SK-N-SH (cell line): ENCODE data around the gene SIGLEC6. TPM values are rescaled to one million over a fixed set of nuclear protein-coding genes. Genes with fewer than 3 reads are reported as not detected.

Source experiments
- CTCF ChIA-PET: fragments of 300-600, 350-600 bp; formaldehyde crosslinking; extraction: SDS; loops from one replicate; lab custom pipeline; 2021; lab: Yijun Ruan, JAX
- POLR2A ChIA-PET: fragments of 350-600 bp; sonication (Branson Sonifier 250); formaldehyde crosslinking; extraction: SDS; loops from one replicate; lab custom pipeline; 2020; ENCODE audit warnings: antibody characterized with exemption, inconsistent platforms; lab: Yijun Ruan, JAX
- DNase-seq: peaks from one replicate; pipeline ENCODE4 v3.0.0; 2012
- H2AFZ ChIP-seq: fragments of 200-600 bp; sonication (generic); 2 replicates; pipeline ENCODE4 v1.8.1; 2016; ENCODE audit warnings: antibody characterized with exemption, mild to moderate bottlenecking, low read depth
- H3F3A ChIP-seq: fragments of 200-600 bp; sonication (generic); replicated peaks from 2 replicates; pipeline ENCODE3; 2016; ENCODE audit warnings: antibody characterized with exemption, mild to moderate bottlenecking; ENCODE audit not compliant: insufficient read depth
- H3K27ac ChIP-seq, 2 experiments: fragments of 200-500 bp in 1 of 2; fragments of 200-600 bp in 1 of 2; sonication (Bioruptor generic) in 1 of 2; sonication (generic), shearing (Covaris generic) in 1 of 2; 2 replicates each; pipeline versions ENCODE4 v1.5.1 to v1.6.1; 2014 to 2016; ENCODE audit warnings: low read depth in 2 of 2, inconsistent platforms in 1 of 2, low read length in 1 of 2, mild to moderate bottlenecking in 1 of 2, mixed read lengths in 1 of 2
- H3K27me3 ChIP-seq: fragments of 200-600 bp; sonication (generic), shearing (Covaris generic); 2 replicates; pipeline ENCODE4 v1.6.1; 2016; ENCODE audit warnings: mixed run types; ENCODE audit not compliant: insufficient read depth
- H3K36me3 ChIP-seq, 2 experiments: fragments of 200-500 bp in 1 of 2; fragments of 200-600 bp in 1 of 2; sonication (Bioruptor generic) in 1 of 2; sonication (generic) in 1 of 2; replicated peaks in 1 of 2; 2 replicates each; pipeline versions ENCODE3 to v1.5.1; 2014 to 2016; ENCODE audit warnings: low read length in 1 of 2, mild to moderate bottlenecking in 1 of 2; ENCODE audit not compliant: insufficient read depth in 2 of 2, control insufficient read depth in 1 of 2
- H3K4me1 ChIP-seq, 2 experiments: fragments of 200-500 bp in 1 of 2; fragments of 200-600 bp in 1 of 2; sonication (Bioruptor generic) in 1 of 2; sonication (generic), shearing (Covaris generic) in 1 of 2; 2 replicates each; pipeline versions ENCODE4 v1.5.1 to v1.6.1; 2014 to 2016; ENCODE audit warnings: low read depth in 1 of 2, low read length in 1 of 2, mixed run types in 1 of 2; ENCODE audit not compliant: insufficient read depth in 2 of 2, control insufficient read depth in 1 of 2
- H3K4me2 ChIP-seq: fragments of 200-600 bp; sonication (generic), shearing (Covaris generic); 2 replicates; pipeline ENCODE4 v1.6.1; 2017; ENCODE audit warnings: mixed run types
- H3K4me3 ChIP-seq, 2 experiments: fragments of 200-500 bp in 1 of 2; fragments of 200-600 bp in 1 of 2; sonication (Bioruptor generic) in 1 of 2; sonication (generic), shearing (Covaris generic) in 1 of 2; 2 replicates each; pipeline versions ENCODE4 v1.5.1 to v1.8.1; 2014 to 2016; ENCODE audit warnings: low read depth in 2 of 2, inconsistent platforms in 1 of 2, low read length in 1 of 2, mild to moderate bottlenecking in 1 of 2, mixed read lengths in 1 of 2, moderate library complexity in 1 of 2
- H3K79me2 ChIP-seq: fragments of 200-600 bp; sonication (generic); 2 replicates; pipeline ENCODE4 v1.8.1; 2017; ENCODE audit warnings: mild to moderate bottlenecking; ENCODE audit not compliant: insufficient read depth
- H3K9ac ChIP-seq: fragments of 200-600 bp; sonication (generic); 2 replicates; pipeline ENCODE4 v1.6.1; 2017; ENCODE audit warnings: mixed run types
- H3K9me2 ChIP-seq: fragments of 200-600 bp; sonication (generic); 2 replicates; pipeline ENCODE4 v1.6.1; 2017; ENCODE audit warnings: mixed run types
- H3K9me3 ChIP-seq: fragments of 200-600 bp; sonication (generic); 2 replicates; pipeline ENCODE4 v1.6.1; 2017; ENCODE audit warnings: mixed run types, mild to moderate bottlenecking, moderate library complexity
- H4K20me1 ChIP-seq: fragments of 200-600 bp; sonication (generic); 2 replicates; pipeline ENCODE4 v1.6.1; 2017; ENCODE audit warnings: mild to moderate bottlenecking, mixed run types; ENCODE audit not compliant: insufficient read depth
- FOSL2 ChIP-seq: IDR thresholded peaks from 2 replicates; pipeline ENCODE4 v1.4.0; 2012; ENCODE audit warnings: low read depth, mild to moderate bottlenecking, moderate library complexity, borderline replicate concordance
- FOXJ3 ChIP-seq: sonication (generic); formaldehyde crosslinking; IDR thresholded peaks from 2 replicates; pipeline ENCODE4 v1.5.1; 2020; ENCODE audit warnings: mild to moderate bottlenecking, missing genetic modification reagents
- GABPA ChIP-seq: IDR thresholded peaks from 2 replicates; pipeline ENCODE4 v1.4.0; 2012; ENCODE audit warnings: low read depth, mild to moderate bottlenecking
- JUND ChIP-seq: IDR thresholded peaks from 2 replicates; pipeline ENCODE4 v1.4.0; 2012
- MEF2A ChIP-seq: IDR thresholded peaks from 2 replicates; pipeline ENCODE4 v1.4.0; 2012; ENCODE audit warnings: low read depth, borderline replicate concordance
- MXI1 ChIP-seq: IDR thresholded peaks from 2 replicates; pipeline ENCODE4 v1.6.1; 2012; ENCODE audit warnings: mild to moderate bottlenecking, low read depth, low read length, improper control_type of control experiment
- NFIC ChIP-seq: IDR thresholded peaks from 2 replicates; pipeline ENCODE4 v1.4.0; 2012; ENCODE audit warnings: borderline replicate concordance
- RCOR1 ChIP-seq: fragments of 150-350 bp; IDR thresholded peaks from 2 replicates; pipeline ENCODE4 v1.6.1; 2017; ENCODE audit warnings: antibody characterized with exemption, low read length
- RXRA ChIP-seq: IDR thresholded peaks from 2 replicates; pipeline ENCODE4 v1.4.0; 2012; ENCODE audit warnings: low read depth, mild to moderate bottlenecking, borderline replicate concordance
- SIN3A ChIP-seq: IDR thresholded peaks from 2 replicates; pipeline ENCODE4 v1.6.1; 2012; ENCODE audit warnings: low read depth, mild to moderate bottlenecking, low read length, moderate library complexity, borderline replicate concordance
- TAF1 ChIP-seq: IDR thresholded peaks from 2 replicates; pipeline ENCODE4 v1.6.1; 2012; ENCODE audit warnings: low read depth, mild to moderate bottlenecking, low read length, moderate library complexity, borderline replicate concordance
- YY1 ChIP-seq: IDR thresholded peaks from 2 replicates; pipeline ENCODE4 v1.4.0; 2012; ENCODE audit warnings: low read depth, mild to moderate bottlenecking
- WGBS: methylation state at CpG from one replicate; pipeline ENCODE4 v1.1.6; 2017; ENCODE audit warnings: low lambda C conversion rate; 5-methylcytosine and 5-hydroxymethylcytosine counted together
- polyA plus RNA-seq, 3 experiments: library from polyadenylated mRNA; depleted of rRNA; stranded (reverse); fragments of >200 nt; gene quantifications; 2 replicates each; pipeline ENCODE4 v1.2.3, GENCODE V29; 2012
- TF ChIP-seq, protein P1 (sequence below): IDR thresholded peaks from 2 replicates; pipeline ENCODE4 v1.6.1; 2012; ENCODE audit warnings: mild to moderate bottlenecking, low read depth, low read length, moderate library complexity
- TF ChIP-seq, protein P2 (sequence below): IDR thresholded peaks from 2 replicates; pipeline ENCODE4 v1.4.0; 2012; ENCODE audit warnings: low read depth
- TF ChIP-seq, protein P3 (sequence below): fragments of 150-350 bp; IDR thresholded peaks from 2 replicates; pipeline ENCODE4 v1.6.1; 2017; ENCODE audit warnings: antibody characterized with exemption, low read length, low read depth, borderline replicate concordance
- TF ChIP-seq, protein P4 (sequence below): fragments of 200-600 bp; sonication (generic); IDR thresholded peaks from 2 replicates; pipeline ENCODE4 v1.6.1; 2017; ENCODE audit warnings: antibody characterized with exemption, mild to moderate bottlenecking, moderate library complexity
- TF ChIP-seq, protein P5 (sequence below): IDR thresholded peaks from 2 replicates; pipeline ENCODE4 v1.4.0; 2012; ENCODE audit warnings: low read depth, borderline replicate concordance
- TF ChIP-seq, protein P6 (sequence below): IDR thresholded peaks from 2 replicates; pipeline ENCODE4; 2012

SIGLEC6 gene
- polyA plus RNA-seq, 1 of the 3 experiments (the other 2 are of a cell fraction), result not detected

DNA sequence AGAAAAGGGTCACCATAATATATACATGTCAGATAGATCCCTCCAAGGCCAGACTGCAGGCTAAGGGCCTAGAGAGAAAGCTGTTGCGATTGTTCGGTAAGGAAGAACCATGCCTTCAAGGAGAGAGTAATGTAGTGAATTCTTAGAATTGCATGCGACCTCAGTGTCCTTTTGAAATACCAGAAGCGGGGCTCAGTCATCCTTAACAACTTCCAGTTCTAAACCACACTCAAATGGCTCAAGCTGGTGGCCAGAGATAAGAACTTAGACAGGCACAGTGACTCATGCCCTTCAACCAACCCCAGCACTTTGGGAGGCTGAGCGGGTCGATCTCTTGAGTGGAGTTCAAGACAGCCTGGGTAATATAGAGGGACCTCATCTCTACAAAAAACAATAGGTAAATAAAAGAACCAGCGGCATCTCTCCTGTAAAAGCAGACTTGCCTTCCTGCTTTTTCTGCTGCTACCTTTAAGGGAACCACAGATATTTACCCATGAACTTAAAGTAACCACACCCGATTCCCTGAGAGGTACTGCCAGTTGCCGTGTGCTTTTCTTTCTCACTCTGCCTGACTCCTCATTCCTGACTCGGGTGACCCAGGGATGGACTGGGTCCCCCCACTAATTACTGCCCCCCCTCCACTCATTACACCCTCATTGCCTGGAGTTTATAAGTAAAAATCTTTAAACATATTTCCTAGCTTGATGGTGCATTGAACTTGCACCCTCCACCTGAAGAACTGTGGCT lies 15.4 kb upstream of the SIGLEC6 start:
- no peaks in the 10 kb centered on the region for H3K36me3 ChIP-seq
- H2AFZ ChIP-seq, result no peak overlapping the region
- no peaks in the 10 kb centered on the region for H4K20me1 ChIP-seq
- DNase-seq, result no peak
- 13% methylated on average over 10 of the region's 10 CpGs for WGBS
- no peaks in the 10 kb centered on the region for H3K79me2 ChIP-seq
- no peak overlapping the region for H3K9ac ChIP-seq
- H3K9me2 ChIP-seq, result no peaks in the 10 kb centered on the region
- ChIA-PET POLR2A (no interaction called here), CTCF (interaction anchor here (0.6 to 1.9 kb wide), 3 partner anchors 31 to 256 kb away, joined by 3 to 6 read pairs (median 4); no protein-coding TSS in a partner anchor)
- no peak for TF ChIP-seq YY1
- TF ChIP-seq, protein P1, sequence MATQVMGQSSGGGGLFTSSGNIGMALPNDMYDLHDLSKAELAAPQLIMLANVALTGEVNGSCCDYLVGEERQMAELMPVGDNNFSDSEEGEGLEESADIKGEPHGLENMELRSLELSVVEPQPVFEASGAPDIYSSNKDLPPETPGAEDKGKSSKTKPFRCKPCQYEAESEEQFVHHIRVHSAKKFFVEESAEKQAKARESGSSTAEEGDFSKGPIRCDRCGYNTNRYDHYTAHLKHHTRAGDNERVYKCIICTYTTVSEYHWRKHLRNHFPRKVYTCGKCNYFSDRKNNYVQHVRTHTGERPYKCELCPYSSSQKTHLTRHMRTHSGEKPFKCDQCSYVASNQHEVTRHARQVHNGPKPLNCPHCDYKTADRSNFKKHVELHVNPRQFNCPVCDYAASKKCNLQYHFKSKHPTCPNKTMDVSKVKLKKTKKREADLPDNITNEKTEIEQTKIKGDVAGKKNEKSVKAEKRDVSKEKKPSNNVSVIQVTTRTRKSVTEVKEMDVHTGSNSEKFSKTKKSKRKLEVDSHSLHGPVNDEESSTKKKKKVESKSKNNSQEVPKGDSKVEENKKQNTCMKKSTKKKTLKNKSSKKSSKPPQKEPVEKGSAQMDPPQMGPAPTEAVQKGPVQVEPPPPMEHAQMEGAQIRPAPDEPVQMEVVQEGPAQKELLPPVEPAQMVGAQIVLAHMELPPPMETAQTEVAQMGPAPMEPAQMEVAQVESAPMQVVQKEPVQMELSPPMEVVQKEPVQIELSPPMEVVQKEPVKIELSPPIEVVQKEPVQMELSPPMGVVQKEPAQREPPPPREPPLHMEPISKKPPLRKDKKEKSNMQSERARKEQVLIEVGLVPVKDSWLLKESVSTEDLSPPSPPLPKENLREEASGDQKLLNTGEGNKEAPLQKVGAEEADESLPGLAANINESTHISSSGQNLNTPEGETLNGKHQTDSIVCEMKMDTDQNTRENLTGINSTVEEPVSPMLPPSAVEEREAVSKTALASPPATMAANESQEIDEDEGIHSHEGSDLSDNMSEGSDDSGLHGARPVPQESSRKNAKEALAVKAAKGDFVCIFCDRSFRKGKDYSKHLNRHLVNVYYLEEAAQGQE, result no peak
- TF ChIP-seq SIN3A, result no peak
- no peak for TF ChIP-seq GABPA
- TF ChIP-seq, protein P2, sequence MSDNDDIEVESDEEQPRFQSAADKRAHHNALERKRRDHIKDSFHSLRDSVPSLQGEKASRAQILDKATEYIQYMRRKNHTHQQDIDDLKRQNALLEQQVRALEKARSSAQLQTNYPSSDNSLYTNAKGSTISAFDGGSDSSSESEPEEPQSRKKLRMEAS, result no peak
- no peak for TF ChIP-seq MEF2A
- no peak for TF ChIP-seq RCOR1
- TF ChIP-seq TAF1, result no peak
- TF ChIP-seq RXRA, result no peak
- TF ChIP-seq, protein P3, sequence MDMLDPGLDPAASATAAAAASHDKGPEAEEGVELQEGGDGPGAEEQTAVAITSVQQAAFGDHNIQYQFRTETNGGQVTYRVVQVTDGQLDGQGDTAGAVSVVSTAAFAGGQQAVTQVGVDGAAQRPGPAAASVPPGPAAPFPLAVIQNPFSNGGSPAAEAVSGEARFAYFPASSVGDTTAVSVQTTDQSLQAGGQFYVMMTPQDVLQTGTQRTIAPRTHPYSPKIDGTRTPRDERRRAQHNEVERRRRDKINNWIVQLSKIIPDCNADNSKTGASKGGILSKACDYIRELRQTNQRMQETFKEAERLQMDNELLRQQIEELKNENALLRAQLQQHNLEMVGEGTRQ, result no peak
- TF ChIP-seq FOXJ3 (CRISPR knock-in tag), result no peak
- TF ChIP-seq, protein P4, sequence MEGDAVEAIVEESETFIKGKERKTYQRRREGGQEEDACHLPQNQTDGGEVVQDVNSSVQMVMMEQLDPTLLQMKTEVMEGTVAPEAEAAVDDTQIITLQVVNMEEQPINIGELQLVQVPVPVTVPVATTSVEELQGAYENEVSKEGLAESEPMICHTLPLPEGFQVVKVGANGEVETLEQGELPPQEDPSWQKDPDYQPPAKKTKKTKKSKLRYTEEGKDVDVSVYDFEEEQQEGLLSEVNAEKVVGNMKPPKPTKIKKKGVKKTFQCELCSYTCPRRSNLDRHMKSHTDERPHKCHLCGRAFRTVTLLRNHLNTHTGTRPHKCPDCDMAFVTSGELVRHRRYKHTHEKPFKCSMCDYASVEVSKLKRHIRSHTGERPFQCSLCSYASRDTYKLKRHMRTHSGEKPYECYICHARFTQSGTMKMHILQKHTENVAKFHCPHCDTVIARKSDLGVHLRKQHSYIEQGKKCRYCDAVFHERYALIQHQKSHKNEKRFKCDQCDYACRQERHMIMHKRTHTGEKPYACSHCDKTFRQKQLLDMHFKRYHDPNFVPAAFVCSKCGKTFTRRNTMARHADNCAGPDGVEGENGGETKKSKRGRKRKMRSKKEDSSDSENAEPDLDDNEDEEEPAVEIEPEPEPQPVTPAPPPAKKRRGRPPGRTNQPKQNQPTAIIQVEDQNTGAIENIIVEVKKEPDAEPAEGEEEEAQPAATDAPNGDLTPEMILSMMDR, result no peak
- TF ChIP-seq MXI1, result no peak
- no peak for TF ChIP-seq JUND
- TF ChIP-seq, protein P5, sequence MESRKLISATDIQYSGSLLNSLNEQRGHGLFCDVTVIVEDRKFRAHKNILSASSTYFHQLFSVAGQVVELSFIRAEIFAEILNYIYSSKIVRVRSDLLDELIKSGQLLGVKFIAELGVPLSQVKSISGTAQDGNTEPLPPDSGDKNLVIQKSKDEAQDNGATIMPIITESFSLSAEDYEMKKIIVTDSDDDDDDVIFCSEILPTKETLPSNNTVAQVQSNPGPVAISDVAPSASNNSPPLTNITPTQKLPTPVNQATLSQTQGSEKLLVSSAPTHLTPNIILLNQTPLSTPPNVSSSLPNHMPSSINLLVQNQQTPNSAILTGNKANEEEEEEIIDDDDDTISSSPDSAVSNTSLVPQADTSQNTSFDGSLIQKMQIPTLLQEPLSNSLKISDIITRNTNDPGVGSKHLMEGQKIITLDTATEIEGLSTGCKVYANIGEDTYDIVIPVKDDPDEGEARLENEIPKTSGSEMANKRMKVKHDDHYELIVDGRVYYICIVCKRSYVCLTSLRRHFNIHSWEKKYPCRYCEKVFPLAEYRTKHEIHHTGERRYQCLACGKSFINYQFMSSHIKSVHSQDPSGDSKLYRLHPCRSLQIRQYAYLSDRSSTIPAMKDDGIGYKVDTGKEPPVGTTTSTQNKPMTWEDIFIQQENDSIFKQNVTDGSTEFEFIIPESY, result no peak
- no peak for TF ChIP-seq NFIC
- TF ChIP-seq FOSL2, result no peak
- TF ChIP-seq, protein P6, sequence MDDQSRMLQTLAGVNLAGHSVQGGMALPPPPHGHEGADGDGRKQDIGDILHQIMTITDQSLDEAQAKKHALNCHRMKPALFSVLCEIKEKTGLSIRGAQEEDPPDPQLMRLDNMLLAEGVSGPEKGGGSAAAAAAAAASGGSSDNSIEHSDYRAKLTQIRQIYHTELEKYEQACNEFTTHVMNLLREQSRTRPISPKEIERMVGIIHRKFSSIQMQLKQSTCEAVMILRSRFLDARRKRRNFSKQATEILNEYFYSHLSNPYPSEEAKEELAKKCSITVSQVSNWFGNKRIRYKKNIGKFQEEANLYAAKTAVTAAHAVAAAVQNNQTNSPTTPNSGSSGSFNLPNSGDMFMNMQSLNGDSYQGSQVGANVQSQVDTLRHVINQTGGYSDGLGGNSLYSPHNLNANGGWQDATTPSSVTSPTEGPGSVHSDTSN, result no peak
- no peak overlapping the region for H3K27ac ChIP-seq
- H3K27me3 ChIP-seq, result peaks cover 33% of the 10 kb centered on the region; the same call in 1 of the 2 replicates
- no peaks in the 10 kb centered on the region for H3K9me3 ChIP-seq
- H3K4me3 ChIP-seq, result no peak overlapping the region
- no peak overlapping the region for H3K4me2 ChIP-seq
- H3F3A ChIP-seq, result no peaks in the 10 kb centered on the region
- no peaks in the 10 kb centered on the region for H3K4me1 ChIP-seq
